ENCODE measurements around the gene SYT10. TPM values are rescaled to one million over a fixed set of nuclear protein-coding genes. Genes with fewer than 3 reads are reported as not detected.

SYT10 gene
- total RNA-seq, 5 donors from 2014 or later (not counting 1 experiment from before 2014, with no cell fraction given), result not detected

DNA sequence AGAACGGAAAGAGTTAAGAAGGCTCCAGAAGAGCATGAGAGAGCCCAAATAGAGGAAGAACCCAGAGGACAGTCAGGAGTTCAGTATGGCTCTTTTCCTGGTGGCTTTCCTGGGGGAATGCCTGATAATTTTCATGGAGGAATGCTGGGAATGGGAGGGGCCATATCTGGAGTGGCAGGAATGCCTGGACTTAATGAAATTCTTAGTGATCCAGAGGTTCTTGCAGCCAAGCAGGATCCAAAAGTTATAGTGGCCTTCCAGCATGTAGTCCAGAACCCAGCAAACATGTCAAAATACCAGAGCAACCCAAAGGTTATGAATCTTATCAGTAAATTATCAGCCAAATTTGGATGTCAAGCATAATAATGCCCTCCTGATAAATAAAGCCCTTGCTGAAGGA is 15.5 kb upstream of the SYT10 start:
- Mint-ChIP-seq H3K4me1 (no peaks in the 10 kb centered on the region), H3K27ac (no peak overlapping the region), H3K36me3 (no peaks in the 10 kb centered on the region), H3K9me3 (peaks cover 4 to 13% (median 12%) of the 10 kb centered on the region in 3 donors), H3K27me3 (no peaks in the 10 kb centered on the region), H3K4me3 (no peak overlapping the region)
- Histone ChIP-seq H3K36me3 (ENCODE audit: control insufficient read depth in 2 of 2, extremely low read depth in 1 of 2, insufficient read depth in 1 of 2, low read length in 1 of 2) (no peaks in the 10 kb centered on the region), H3K27ac (ENCODE audit: low read length) (no peak overlapping the region), H3K4me3 (ENCODE audit: control insufficient read depth in 1 of 2, extremely low read depth in 1 of 2, low read length in 1 of 2) (no peak overlapping the region), H3K9me3 (no peaks in the 10 kb centered on the region), H3K27me3 (replicated peaks in 1 of 2; ENCODE audit: control insufficient read depth in 2 of 2, extremely low read depth in 1 of 2, insufficient read depth in 2 of 2, low read length in 1 of 2) (no peaks in the 10 kb centered on the region), H3K4me1 (ENCODE audit: control insufficient read depth in 1 of 2, extremely low read depth in 1 of 2, insufficient read depth in 2 of 2, low read length in 2 of 2) (no peaks in the 10 kb centered on the region)
- WGBS (ENCODE audit: insufficient coverage), result 92% methylated on average over 1 of the region's 1 CpG
- POLR2A ChIA-PET, result no interaction called here
- DNase-seq (no peak), ATAC-seq (replicated peaks in 1 of 4) (no peak)
- CTCF ChIA-PET, result no interaction called here

DNA sequence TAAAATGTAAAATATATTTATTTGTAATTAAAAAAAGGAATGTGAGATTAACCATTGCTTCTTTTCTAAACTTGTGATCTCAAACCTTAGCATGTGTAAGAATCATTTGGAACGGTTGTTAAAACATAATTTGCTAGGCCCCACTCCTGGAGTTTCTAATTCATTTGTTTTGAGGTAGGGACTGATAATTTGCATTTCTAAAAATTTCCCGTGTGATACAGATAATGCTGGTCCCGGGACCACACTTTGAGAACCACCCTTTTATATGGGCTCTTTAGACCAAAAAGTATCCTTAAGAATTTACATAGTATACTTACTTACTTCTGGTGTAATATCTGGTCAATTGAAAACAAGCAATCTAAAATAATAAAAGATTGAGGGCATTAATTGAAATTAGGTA is 10.9 kb upstream of the SYT10 start:
- Histone ChIP-seq H3K9me3 (no peaks in the 10 kb centered on the region), H3K27me3 (replicated peaks in 1 of 2; ENCODE audit: control insufficient read depth in 2 of 2, extremely low read depth in 1 of 2, insufficient read depth in 2 of 2, low read length in 1 of 2) (no peaks in the 10 kb centered on the region), H3K4me3 (ENCODE audit: control insufficient read depth in 1 of 2, extremely low read depth in 1 of 2, low read length in 1 of 2) (no peak overlapping the region), H3K36me3 (ENCODE audit: control insufficient read depth in 2 of 2, extremely low read depth in 1 of 2, insufficient read depth in 1 of 2, low read length in 1 of 2) (no peaks in the 10 kb centered on the region), H3K4me1 (ENCODE audit: control insufficient read depth in 1 of 2, extremely low read depth in 1 of 2, insufficient read depth in 2 of 2, low read length in 2 of 2) (no peaks in the 10 kb centered on the region), H3K27ac (ENCODE audit: low read length) (no peak overlapping the region)
- H3K4me1 Mint-ChIP-seq, result no peaks in the 10 kb centered on the region
- H3K9me3 Mint-ChIP-seq, result peaks cover 2 to 4% (median 4%) of the 10 kb centered on the region in 3 donors
- no peaks in the 10 kb centered on the region for H3K36me3 Mint-ChIP-seq
- no peak overlapping the region for H3K4me3 Mint-ChIP-seq
- CTCF ChIA-PET, result no interaction called here
- H3K27ac Mint-ChIP-seq, result no peak overlapping the region
- ATAC-seq (replicated peaks in 1 of 4) (no peak), DNase-seq (no peak)
- WGBS (ENCODE audit: insufficient coverage), result no CpG with 5 or more reads among the region's 3 CpGs
- POLR2A ChIA-PET, result no interaction called here
- H3K27me3 Mint-ChIP-seq, result no peaks in the 10 kb centered on the region

DNA sequence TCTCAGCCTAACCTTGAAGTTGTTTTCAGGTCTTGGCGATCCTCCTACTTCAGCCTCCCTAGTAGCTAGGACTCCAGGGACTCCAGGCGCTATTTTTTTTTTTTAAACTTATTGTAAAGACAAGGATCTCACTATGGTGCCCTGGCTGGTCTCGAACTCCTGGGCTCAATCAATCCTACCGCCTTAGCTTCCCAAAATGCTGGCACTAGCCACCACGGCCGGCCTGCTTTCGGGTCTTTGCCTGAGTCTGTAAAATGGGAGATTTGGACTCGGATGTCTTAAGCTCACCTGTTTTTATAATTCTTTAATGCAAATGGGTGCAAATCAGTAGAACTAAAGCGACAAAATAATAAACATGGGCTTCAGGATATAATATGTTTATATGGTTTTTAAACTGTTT is 858 bp upstream of the SYT10 start:
- POLR2A ChIA-PET, result no interaction called here
- peaks cover 0 to 8% (median 3%) of the 10 kb centered on the region in 3 donors for H3K9me3 Mint-ChIP-seq
- peaks cover 15 to 24% of the 10 kb centered on the region in 2 experiments for H3K27me3 ChIP-seq (replicated peaks in 1 of 2; ENCODE audit: control insufficient read depth in 2 of 2, extremely low read depth in 1 of 2, insufficient read depth in 2 of 2, low read length in 1 of 2)
- DNase-seq, result no peak
- CTCF ChIA-PET, result no interaction called here
- H3K36me3 ChIP-seq (ENCODE audit: control insufficient read depth in 2 of 2, extremely low read depth in 1 of 2, insufficient read depth in 1 of 2, low read length in 1 of 2), result no peaks in the 10 kb centered on the region
- H3K27me3 Mint-ChIP-seq, result peaks cover 20 to 33% of the 10 kb centered on the region in 2 donors
- 89% methylated on average over 7 of the region's 9 CpGs for WGBS (ENCODE audit: insufficient coverage)
- H3K4me1 ChIP-seq (ENCODE audit: control insufficient read depth in 1 of 2, extremely low read depth in 1 of 2, insufficient read depth in 2 of 2, low read length in 2 of 2), result peaks cover 0 to 7% of the 10 kb centered on the region in 2 experiments
- no peak for ATAC-seq (replicated peaks in 1 of 4)
- peak overlapping the region in 1 of 3 donors; percentile 47 for H3K4me3 Mint-ChIP-seq
- H3K27ac ChIP-seq (ENCODE audit: low read length), result no peak overlapping the region
- no peak overlapping the region for H3K27ac Mint-ChIP-seq
- peaks cover 0 to 7% (median 4%) of the 10 kb centered on the region in 3 donors for H3K4me1 Mint-ChIP-seq
- no peak overlapping the region for H3K4me3 ChIP-seq (ENCODE audit: control insufficient read depth in 1 of 2, extremely low read depth in 1 of 2, low read length in 1 of 2)
- no peaks in the 10 kb centered on the region for H3K36me3 Mint-ChIP-seq
- H3K9me3 ChIP-seq, result no peaks in the 10 kb centered on the region

GRCh38 chr12:33438851-33439586 is 600 bp downstream of the SYT10 start:
- WGBS (ENCODE audit: insufficient coverage), result 7% methylated on average over 62 of the region's 68 CpGs
- H3K4me1 Mint-ChIP-seq, result peaks cover 0 to 7% (median 4%) of the 10 kb centered on the region in 3 donors
- H3K9me3 ChIP-seq, result no peaks in the 10 kb centered on the region
- H3K36me3 Mint-ChIP-seq, result no peaks in the 10 kb centered on the region
- ATAC-seq (replicated peaks in 1 of 4) (no peak), DNase-seq (no peak)
- peaks cover 21 to 33% of the 10 kb centered on the region in 2 donors for H3K27me3 Mint-ChIP-seq
- H3K36me3 ChIP-seq (ENCODE audit: control insufficient read depth in 2 of 2, extremely low read depth in 1 of 2, insufficient read depth in 1 of 2, low read length in 1 of 2), result no peaks in the 10 kb centered on the region
- peaks cover 15 to 24% of the 10 kb centered on the region in 2 experiments for H3K27me3 ChIP-seq (replicated peaks in 1 of 2; ENCODE audit: control insufficient read depth in 2 of 2, extremely low read depth in 1 of 2, insufficient read depth in 2 of 2, low read length in 1 of 2)
- peak overlapping the region in 1 of 2 donors; percentile 53 for H3K4me3 ChIP-seq (ENCODE audit: control insufficient read depth in 1 of 2, extremely low read depth in 1 of 2, low read length in 1 of 2)
- peaks cover 0 to 7% of the 10 kb centered on the region in 2 experiments for H3K4me1 ChIP-seq (ENCODE audit: control insufficient read depth in 1 of 2, extremely low read depth in 1 of 2, insufficient read depth in 2 of 2, low read length in 2 of 2)
- H3K9me3 Mint-ChIP-seq, result peaks cover 0 to 8% (median 3%) of the 10 kb centered on the region in 3 donors
- ChIA-PET CTCF (no interaction called here), POLR2A (no interaction called here)
- no peak overlapping the region for H3K27ac ChIP-seq (ENCODE audit: low read length)
- H3K27ac Mint-ChIP-seq, result no peak overlapping the region
- peak overlapping the region in 1 of 3 donors; percentile 52 for H3K4me3 Mint-ChIP-seq

DNA sequence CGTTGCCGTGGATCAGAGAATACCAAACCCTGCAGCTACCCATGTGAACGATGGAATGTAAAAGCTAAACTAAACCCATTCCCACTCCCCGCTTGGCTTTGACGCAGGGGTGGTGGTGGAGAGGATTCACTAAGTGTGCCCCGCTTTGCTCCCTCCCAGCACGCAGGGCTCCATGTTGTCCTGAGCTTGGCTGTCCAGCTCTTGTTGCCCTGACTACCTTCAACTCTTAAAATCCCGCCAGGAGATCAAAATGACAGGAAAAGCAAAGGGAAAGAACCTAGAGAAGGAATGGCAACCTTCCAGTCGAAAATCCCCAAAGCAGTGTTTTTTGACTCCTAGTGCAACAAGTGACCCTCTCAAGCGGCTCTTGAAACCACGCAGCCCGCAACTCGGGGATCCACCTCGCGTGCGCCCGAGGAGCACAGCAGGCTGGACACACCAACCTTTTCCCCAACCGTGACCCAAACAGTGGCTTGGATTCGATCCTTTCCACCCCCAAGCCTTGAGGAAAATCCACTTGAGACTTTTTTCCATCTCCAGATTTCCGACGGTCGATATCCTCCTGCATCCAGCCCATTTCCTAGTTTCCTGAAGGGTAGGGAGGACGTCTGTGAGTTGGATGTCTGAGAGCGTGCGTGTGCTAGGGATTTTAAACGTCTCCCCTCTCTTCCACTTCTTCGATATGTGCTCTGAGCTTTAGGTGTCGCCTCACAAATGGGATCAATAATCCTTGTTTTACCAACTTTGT is 1.4 kb downstream of the SYT10 start:
- ChIA-PET POLR2A (no interaction called here), CTCF (no interaction called here)
- H3K27ac ChIP-seq (ENCODE audit: low read length), result no peak overlapping the region
- Mint-ChIP-seq H3K27ac (no peak overlapping the region), H3K27me3 (peaks cover 22 to 32% of the 10 kb centered on the region in 2 donors), H3K9me3 (peaks cover 0 to 4% (median 3%) of the 10 kb centered on the region in 3 donors), H3K4me3 (peak overlapping the region in 1 of 3 donors; percentile 52), H3K4me1 (peaks cover 0 to 7% (median 4%) of the 10 kb centered on the region in 3 donors), H3K36me3 (no peaks in the 10 kb centered on the region)
- no peaks in the 10 kb centered on the region for H3K36me3 ChIP-seq (ENCODE audit: control insufficient read depth in 2 of 2, extremely low read depth in 1 of 2, insufficient read depth in 1 of 2, low read length in 1 of 2)
- H3K9me3 ChIP-seq, result no peaks in the 10 kb centered on the region
- H3K4me1 ChIP-seq (ENCODE audit: control insufficient read depth in 1 of 2, extremely low read depth in 1 of 2, insufficient read depth in 2 of 2, low read length in 2 of 2), result peaks cover 0 to 7% of the 10 kb centered on the region in 2 experiments
- no peak overlapping the region for H3K4me3 ChIP-seq (ENCODE audit: control insufficient read depth in 1 of 2, extremely low read depth in 1 of 2, low read length in 1 of 2)
- ATAC-seq (replicated peaks in 1 of 4) (no peak), DNase-seq (no peak)
- WGBS (ENCODE audit: insufficient coverage), result 34% methylated on average over 11 of the region's 28 CpGs
- peaks cover 15 to 24% of the 10 kb centered on the region in 2 experiments for H3K27me3 ChIP-seq (replicated peaks in 1 of 2; ENCODE audit: control insufficient read depth in 2 of 2, extremely low read depth in 1 of 2, insufficient read depth in 2 of 2, low read length in 1 of 2)

DNA sequence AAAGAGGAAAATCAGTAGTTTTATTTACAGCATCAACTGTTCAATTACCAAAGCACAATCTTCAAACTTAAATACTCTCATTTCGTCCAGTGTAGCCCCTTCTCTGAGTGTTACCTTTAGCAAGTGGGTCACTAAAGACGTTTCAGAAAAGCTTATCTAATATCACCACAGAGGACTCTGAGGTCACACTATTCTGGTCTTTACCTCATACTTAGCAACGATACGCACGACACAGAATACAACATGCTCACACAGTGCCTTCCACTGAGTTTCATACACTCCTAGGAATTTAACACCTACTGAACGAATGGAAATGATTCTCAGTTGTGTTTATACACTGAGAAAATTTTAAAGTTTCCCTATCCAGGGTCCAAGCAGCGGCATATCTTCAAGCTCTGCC is 2.0 kb downstream of the SYT10 start:
- no peaks in the 10 kb centered on the region for H3K36me3 Mint-ChIP-seq
- H3K27me3 Mint-ChIP-seq, result peaks cover 19 to 29% of the 10 kb centered on the region in 2 donors
- H3K4me3 Mint-ChIP-seq, result no peak overlapping the region
- no peak overlapping the region for H3K27ac Mint-ChIP-seq
- CTCF ChIA-PET, result interaction anchor here in 1 of 2 donors (0.5 kb wide), 1 partner anchor 555 kb away, joined by 4 read pairs; no protein-coding TSS in a partner anchor
- H3K4me1 Mint-ChIP-seq, result peaks cover 0 to 7% (median 4%) of the 10 kb centered on the region in 3 donors
- no peaks in the 10 kb centered on the region for H3K36me3 ChIP-seq (ENCODE audit: control insufficient read depth in 2 of 2, extremely low read depth in 1 of 2, insufficient read depth in 1 of 2, low read length in 1 of 2)
- WGBS (ENCODE audit: insufficient coverage), result 38% methylated on average over 2 of the region's 7 CpGs
- H3K27me3 ChIP-seq (replicated peaks in 1 of 2; ENCODE audit: control insufficient read depth in 2 of 2, extremely low read depth in 1 of 2, insufficient read depth in 2 of 2, low read length in 1 of 2), result peaks cover 15 to 24% of the 10 kb centered on the region in 2 experiments
- no peaks in the 10 kb centered on the region for H3K9me3 Mint-ChIP-seq
- H3K4me1 ChIP-seq (ENCODE audit: control insufficient read depth in 1 of 2, extremely low read depth in 1 of 2, insufficient read depth in 2 of 2, low read length in 2 of 2), result peaks cover 0 to 7% of the 10 kb centered on the region in 2 experiments
- DNase-seq, result no peak
- H3K4me3 ChIP-seq (ENCODE audit: control insufficient read depth in 1 of 2, extremely low read depth in 1 of 2, low read length in 1 of 2), result no peak overlapping the region
- H3K27ac ChIP-seq (ENCODE audit: low read length), result no peak overlapping the region
- POLR2A ChIA-PET, result no interaction called here
- no peak for ATAC-seq (replicated peaks in 1 of 4)
- no peaks in the 10 kb centered on the region for H3K9me3 ChIP-seq

Measured in T-cell (primary cell).